Vagina (tissue), 2 donors: ENCODE measurements around the gene RIC1. TPM values are rescaled to one million over a fixed set of nuclear protein-coding genes. Genes with fewer than 3 reads are reported as not detected.

ENCODE experiments used
- DNase-seq, 2 donors: peaks; one replicate each; pipeline ENCODE4 v3.0.0-alpha.2; 2017; ENCODE audit errors: extremely low spot score in 2 of 2
- H3K27ac ChIP-seq: fragments of 200-600 bp; sonication (generic); one replicate; pipeline ENCODE4 v1.5.1; 2019
- H3K27me3 ChIP-seq: fragments of 200-600 bp; sonication (generic); one replicate; pipeline ENCODE4 v1.5.1; 2019
- H3K36me3 ChIP-seq, 2 donors: fragments of 200-600 bp; sonication (generic); one replicate each; pipeline ENCODE4 v1.5.1; 2017 to 2019
- H3K4me1 ChIP-seq: fragments of 200-600 bp; sonication (generic); one replicate; pipeline ENCODE4 v1.5.1; 2019
- H3K4me3 ChIP-seq, 2 donors: fragments of 200-600 bp; sonication (generic); 1 replicate in 1 of 2; 2 replicates in 1 of 2; pipeline ENCODE4 v1.5.1; 2016 to 2019
- H3K9me3 ChIP-seq: fragments of 200-600 bp; sonication (generic); one replicate; pipeline ENCODE4 v1.5.1; 2019
- POLR2A ChIP-seq, 2 donors: fragments of 450-650 bp; IDR thresholded peaks; one replicate each; pipeline ENCODE4 v1.6.1; 2017; ENCODE audit warnings: antibody characterized with exemption in 2 of 2, mild to moderate bottlenecking in 2 of 2, moderate library complexity in 2 of 2
- POLR2AphosphoS5 ChIP-seq, 2 donors: sonication (generic); formaldehyde crosslinking; IDR thresholded peaks; one replicate each; pipeline ENCODE4 v1.9.0; 2017; ENCODE audit warnings: antibody characterized with exemption in 2 of 2, mild to moderate bottlenecking in 2 of 2, low read depth in 1 of 2; ENCODE audit not compliant: insufficient read depth in 1 of 2
- intact Hi-C: fragments of 100-400 bp; cut with DNase I; formaldehyde crosslinking; loops from one replicate; pipeline ENCODE4 v1.15.1; 2023
- total RNA-seq: library from RNA; depleted of rRNA; stranded (reverse); fragments of >200 nt; gene quantifications from one replicate; pipeline ENCODE4 v1.2.3, GENCODE V29; 2016
- TF ChIP-seq, protein P1 (sequence below), 3 experiments: fragments of 450-650 bp in 2 of 3; fragments of 200-600 bp in 1 of 3; sonication (generic) in 1 of 3; IDR thresholded peaks; one replicate each; pipeline ENCODE4 v1.5.1; 2017 to 2019; ENCODE audit warnings: antibody characterized with exemption in 3 of 3, mild to moderate bottlenecking in 2 of 3, moderate library complexity in 2 of 3

The RIC1 gene
- total RNA-seq, 1 donor from 2014 or later = 49.8 TPM

DNA sequence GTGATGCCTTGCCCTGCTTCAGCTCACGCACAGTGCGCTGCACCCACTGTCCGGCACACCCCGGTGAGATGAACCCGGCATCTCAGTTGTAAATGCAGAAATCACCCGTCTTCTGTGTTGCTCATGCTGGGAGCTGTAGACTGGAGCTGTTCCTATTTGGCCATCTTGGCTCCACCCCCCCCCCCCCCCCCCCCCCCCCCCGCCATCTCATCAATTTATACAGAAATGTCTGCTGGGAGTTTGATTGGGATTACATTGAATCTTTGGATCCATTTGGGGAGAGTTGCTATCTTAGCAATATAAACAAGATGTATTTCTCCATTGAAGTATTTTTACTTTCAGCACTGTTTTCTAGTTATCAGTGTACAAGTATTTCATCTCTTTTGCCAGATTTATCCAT is 55.2 kb downstream of the RIC1 start:
- Histone ChIP-seq H3K9me3 (no peaks in the 10 kb centered on the region), H3K27me3 (no peaks in the 10 kb centered on the region), H3K4me3 (no peak overlapping the region), H3K4me1 (peaks cover 12% of the 10 kb centered on the region), H3K27ac (no peak overlapping the region), H3K36me3 (no peaks in the 10 kb centered on the region)
- no peak for TF ChIP-seq POLR2A (IDR thresholded peaks at IDR 0.05)
- TF ChIP-seq, protein P1, sequence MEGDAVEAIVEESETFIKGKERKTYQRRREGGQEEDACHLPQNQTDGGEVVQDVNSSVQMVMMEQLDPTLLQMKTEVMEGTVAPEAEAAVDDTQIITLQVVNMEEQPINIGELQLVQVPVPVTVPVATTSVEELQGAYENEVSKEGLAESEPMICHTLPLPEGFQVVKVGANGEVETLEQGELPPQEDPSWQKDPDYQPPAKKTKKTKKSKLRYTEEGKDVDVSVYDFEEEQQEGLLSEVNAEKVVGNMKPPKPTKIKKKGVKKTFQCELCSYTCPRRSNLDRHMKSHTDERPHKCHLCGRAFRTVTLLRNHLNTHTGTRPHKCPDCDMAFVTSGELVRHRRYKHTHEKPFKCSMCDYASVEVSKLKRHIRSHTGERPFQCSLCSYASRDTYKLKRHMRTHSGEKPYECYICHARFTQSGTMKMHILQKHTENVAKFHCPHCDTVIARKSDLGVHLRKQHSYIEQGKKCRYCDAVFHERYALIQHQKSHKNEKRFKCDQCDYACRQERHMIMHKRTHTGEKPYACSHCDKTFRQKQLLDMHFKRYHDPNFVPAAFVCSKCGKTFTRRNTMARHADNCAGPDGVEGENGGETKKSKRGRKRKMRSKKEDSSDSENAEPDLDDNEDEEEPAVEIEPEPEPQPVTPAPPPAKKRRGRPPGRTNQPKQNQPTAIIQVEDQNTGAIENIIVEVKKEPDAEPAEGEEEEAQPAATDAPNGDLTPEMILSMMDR (IDR thresholded peaks at IDR 0.05) = no peak
- DNase-seq = no peak
- intact Hi-C loops = no loop called here

DNA sequence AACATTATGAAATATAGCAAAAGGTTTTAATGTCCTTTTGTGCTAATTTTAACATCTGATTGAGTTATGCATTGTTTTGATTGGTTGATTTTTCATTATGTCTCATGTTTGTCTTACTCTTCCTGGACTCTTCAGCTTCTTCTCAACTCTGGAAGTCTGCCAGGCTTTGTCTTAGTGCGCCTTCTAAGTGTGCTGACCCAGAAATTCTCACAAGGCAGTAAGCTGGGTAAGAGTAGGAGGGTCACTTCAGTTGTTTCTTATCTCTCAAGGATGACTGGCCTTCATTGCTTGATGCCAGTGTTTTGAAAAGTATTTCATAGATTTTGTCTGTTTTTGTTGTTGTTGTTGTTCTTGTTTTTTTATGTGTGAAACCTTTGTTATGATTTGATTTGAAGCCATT is 59.2 kb downstream of the RIC1 start:
- TF ChIP-seq POLR2A (IDR thresholded peaks at IDR 0.05) (no peak), POLR2AphosphoS5 (IDR thresholded peaks at IDR 0.05; ENCODE audit: insufficient read depth in 1 of 2, low read depth in 1 of 2) (no peak)
- TF ChIP-seq, protein P1 (IDR thresholded peaks at IDR 0.05) = no peak
- Histone ChIP-seq H3K27ac (no peak overlapping the region), H3K9me3 (no peaks in the 10 kb centered on the region), H3K27me3 (no peaks in the 10 kb centered on the region), H3K4me1 (peaks cover 12% of the 10 kb centered on the region), H3K36me3 (no peaks in the 10 kb centered on the region), H3K4me3 (no peak overlapping the region)
- intact Hi-C loops = no loop called here
- no peak for DNase-seq

DNA sequence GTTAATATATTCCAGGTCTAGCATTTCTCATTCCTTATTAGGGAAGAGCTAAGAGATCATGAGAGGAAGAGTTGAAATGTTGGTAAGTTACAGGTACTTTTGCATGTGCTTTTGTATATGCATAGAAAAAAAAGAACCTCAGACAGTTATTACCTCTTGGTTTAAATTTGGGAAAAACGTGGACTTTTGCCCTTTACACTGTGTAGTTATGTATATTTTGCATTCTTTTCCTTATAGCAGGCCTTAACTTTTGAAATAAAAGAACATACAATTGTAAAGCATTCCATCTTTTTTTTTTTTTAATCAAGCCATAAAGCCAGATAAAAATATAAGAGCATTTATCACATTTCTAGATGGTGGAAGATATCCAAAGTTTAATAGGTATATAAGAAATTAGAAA is 61.4 kb downstream of the RIC1 start:
- intact Hi-C loops = no loop called here
- no peak for DNase-seq
- H3K4me1 ChIP-seq = peaks cover 12% of the 10 kb centered on the region
- H3K4me3 ChIP-seq = no peak overlapping the region
- TF ChIP-seq POLR2A (IDR thresholded peaks at IDR 0.05) = no peak
- TF ChIP-seq POLR2AphosphoS5 (IDR thresholded peaks at IDR 0.05; ENCODE audit: insufficient read depth in 1 of 2, low read depth in 1 of 2) = no peak
- TF ChIP-seq, protein P1 (IDR thresholded peaks at IDR 0.05) = no peak
- H3K9me3 ChIP-seq = no peaks in the 10 kb centered on the region
- no peaks in the 10 kb centered on the region for H3K36me3 ChIP-seq
- H3K27me3 ChIP-seq = no peaks in the 10 kb centered on the region
- no peak overlapping the region for H3K27ac ChIP-seq

DNA sequence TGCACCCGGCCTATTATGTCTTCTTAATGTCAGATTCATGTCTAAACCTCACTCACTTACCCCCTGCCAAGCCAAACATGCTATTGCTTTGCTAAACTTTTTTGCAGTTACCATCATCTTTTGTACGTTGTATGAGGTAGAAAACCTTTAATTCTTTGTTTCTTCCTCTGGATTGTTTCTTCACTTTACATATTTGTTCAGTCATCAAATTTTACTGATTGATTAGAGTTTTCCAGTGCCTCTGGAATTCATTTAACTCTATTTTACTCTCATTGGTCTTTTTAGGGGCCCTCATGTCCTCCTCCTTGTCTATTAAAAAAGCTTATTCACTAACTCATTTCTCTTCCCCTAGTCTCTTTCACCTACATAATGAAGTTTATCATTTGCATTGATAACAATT is 67.0 kb downstream of the RIC1 start:
- TF ChIP-seq POLR2AphosphoS5 (IDR thresholded peaks at IDR 0.05; ENCODE audit: insufficient read depth in 1 of 2, low read depth in 1 of 2) = no peak
- TF ChIP-seq POLR2A (IDR thresholded peaks at IDR 0.05) = no peak
- TF ChIP-seq, protein P1 (IDR thresholded peaks at IDR 0.05) = no peak
- intact Hi-C loops = no loop called here
- Histone ChIP-seq H3K27ac (no peak overlapping the region), H3K9me3 (no peaks in the 10 kb centered on the region), H3K4me3 (no peak overlapping the region), H3K4me1 (peaks cover 4% of the 10 kb centered on the region), H3K27me3 (no peaks in the 10 kb centered on the region), H3K36me3 (no peaks in the 10 kb centered on the region)
- DNase-seq = no peak

DNA sequence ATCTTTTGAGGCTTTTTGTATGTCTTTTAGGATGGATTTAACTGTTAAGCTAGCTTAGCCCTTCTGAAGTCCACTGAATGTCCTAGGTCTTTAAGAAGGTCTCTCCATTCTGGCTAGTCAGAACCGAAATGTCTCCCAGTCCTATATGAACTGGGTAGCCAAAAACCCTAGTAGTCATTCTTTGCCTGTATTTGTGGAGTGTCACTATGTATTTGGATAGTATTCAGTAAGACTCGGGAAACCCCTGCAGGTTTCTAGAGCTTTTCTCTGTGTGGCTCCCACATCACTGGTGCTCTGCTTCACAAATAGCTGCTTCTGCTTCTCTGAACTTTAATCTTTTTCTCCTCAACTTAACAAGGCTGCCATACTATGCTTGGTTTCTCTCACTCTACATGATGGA is 68.0 kb downstream of the RIC1 start:
- H3K27me3 ChIP-seq = no peaks in the 10 kb centered on the region
- H3K27ac ChIP-seq = no peak overlapping the region
- intact Hi-C loops = no loop called here
- H3K36me3 ChIP-seq = no peaks in the 10 kb centered on the region
- H3K9me3 ChIP-seq = no peaks in the 10 kb centered on the region
- TF ChIP-seq, protein P1 (IDR thresholded peaks at IDR 0.05) = no peak
- TF ChIP-seq POLR2A (IDR thresholded peaks at IDR 0.05) (no peak), POLR2AphosphoS5 (IDR thresholded peaks at IDR 0.05; ENCODE audit: insufficient read depth in 1 of 2, low read depth in 1 of 2) (no peak)
- H3K4me1 ChIP-seq = peaks cover 4% of the 10 kb centered on the region
- H3K4me3 ChIP-seq = no peak overlapping the region
- no peak for DNase-seq
